Measurements from ENCODE around the gene CHRNA4.

The CHRNA4 gene

GRCh38 chr20:63350597-63351325 lies 10.4 kb downstream of the CHRNA4 start:
- no peak for DNase-seq (ENCODE audit: low read depth)
- no peak for TF ChIP-seq CTCF (conservative IDR thresholded peaks at IDR 0.05; ENCODE audit: low read depth, low read length)
- H3K4me3 ChIP-seq (ENCODE audit: low read depth, low read length): no peak overlapping the region

GRCh38 chr20:63350196-63350595 lies 11.0 kb downstream of the CHRNA4 start:
- no peak for TF ChIP-seq CTCF (conservative IDR thresholded peaks at IDR 0.05; ENCODE audit: low read depth, low read length)
- H3K4me3 ChIP-seq (ENCODE audit: low read depth, low read length): no peak overlapping the region
- DNase-seq (ENCODE audit: low read depth): no peak

DNA sequence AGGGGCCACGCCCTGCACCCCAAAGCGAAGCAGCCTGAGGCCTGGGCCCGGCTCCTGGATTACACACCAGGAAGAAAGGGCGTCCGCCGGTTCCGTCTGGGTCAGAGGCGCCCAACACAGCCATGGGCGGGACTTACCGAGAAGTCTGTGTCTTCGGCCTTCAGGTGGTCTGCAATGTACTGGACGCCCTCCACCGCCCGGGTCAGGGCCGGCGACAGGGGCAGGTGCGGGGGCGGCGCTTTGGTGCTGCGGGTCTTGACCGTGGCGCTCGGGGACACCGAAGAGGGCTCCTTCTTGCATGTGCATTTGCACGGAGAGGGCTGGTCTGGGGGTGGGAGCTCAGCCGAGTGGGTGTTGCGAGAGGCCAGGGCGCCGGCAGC lies 11.6 kb downstream of the CHRNA4 start:
- no peak overlapping the region for H3K4me3 ChIP-seq (ENCODE audit: low read depth, low read length)
- DNase-seq (ENCODE audit: low read depth): no peak
- TF ChIP-seq CTCF (conservative IDR thresholded peaks at IDR 0.05; ENCODE audit: low read depth, low read length): no peak

- no peak overlapping the region for H3K4me3 ChIP-seq (ENCODE audit: low read depth, low read length)
- no peak for DNase-seq (ENCODE audit: low read depth)
- no peak for TF ChIP-seq CTCF (conservative IDR thresholded peaks at IDR 0.05; ENCODE audit: low read depth, low read length)
These were observed 12.2 kb downstream of the CHRNA4 start for GRCh38 chr20:63348828-63349515.

DNA sequence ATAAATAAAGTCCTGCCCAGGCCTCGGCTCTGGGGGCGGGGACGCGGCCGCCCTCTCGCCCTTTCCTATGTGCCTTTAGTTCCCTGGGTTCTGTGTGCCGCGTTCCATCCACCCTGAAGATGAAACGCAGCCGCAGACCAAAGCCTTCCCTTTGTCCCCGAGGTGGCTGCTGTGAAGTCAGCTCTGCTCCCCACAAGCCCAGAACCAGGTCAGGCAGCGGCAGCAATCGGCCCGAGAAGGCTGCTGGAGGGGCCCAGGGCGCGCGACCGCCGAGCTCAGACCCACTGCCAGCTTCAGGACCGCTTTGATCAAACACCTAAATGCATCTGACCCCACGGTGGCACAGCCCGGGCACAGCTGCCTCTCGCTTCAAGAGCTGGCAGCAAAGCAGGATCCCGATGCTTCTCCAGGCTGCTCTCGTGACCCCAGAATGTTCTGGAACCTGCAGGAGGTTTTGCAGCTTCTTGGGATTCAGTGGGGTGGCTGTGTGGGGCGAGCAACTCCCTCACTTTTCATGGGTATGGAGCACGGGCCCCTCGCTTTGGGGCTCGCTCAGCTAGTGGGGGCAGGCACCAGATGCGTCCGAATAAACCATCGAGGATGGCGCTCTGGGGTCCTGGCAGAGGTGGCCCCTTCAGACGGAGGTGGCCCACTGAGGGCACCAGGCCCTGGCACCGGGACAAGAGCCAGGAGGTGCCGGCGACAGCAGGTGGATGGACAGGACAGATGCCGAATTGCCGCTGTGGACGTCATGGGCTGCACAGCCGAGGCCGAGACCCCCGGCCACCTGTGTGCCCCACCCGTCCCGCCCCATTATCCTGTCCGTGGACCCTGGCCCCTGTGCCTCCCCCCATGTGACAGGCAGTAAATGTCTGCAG lies 13.0 kb downstream of the CHRNA4 start:
- H3K4me3 ChIP-seq (ENCODE audit: low read depth, low read length): no peak overlapping the region
- no peak for DNase-seq (ENCODE audit: low read depth)
- TF ChIP-seq CTCF (conservative IDR thresholded peaks at IDR 0.05; ENCODE audit: low read depth, low read length): no peak

DNA sequence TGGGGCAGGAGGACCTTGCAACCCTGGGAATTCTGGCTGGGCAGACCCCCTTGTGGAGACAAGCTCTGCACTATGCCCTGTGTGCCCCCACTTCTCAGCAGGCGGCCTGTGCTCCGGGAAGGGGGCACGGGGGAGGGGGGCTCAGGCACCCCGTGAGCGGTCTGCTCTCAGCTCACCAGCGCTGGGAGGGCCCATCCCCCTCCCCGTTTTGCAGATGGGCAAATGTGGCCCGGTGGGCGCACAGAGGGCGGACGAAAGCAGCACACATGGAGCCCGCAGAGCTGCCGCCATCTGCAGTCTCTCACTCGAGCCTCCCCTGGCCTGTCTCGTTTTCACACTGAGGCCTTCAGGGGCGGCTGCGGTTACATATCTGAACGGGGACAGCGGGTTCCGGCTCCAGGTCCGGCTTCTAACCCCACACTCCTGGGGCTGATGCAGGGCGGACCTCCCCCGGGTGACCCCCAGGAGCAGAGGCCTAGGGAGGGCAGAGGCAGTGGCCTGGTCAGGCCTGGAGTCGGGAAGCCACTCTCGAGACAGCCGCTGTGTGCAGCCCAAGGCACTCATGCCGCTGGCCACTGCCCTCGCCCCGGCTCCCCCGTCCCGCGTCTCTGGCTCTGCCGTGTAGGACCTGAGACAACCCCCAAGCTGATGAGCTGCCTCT lies 13.9 kb downstream of the CHRNA4 start:
- no peak overlapping the region for H3K4me3 ChIP-seq (ENCODE audit: low read depth, low read length)
- TF ChIP-seq CTCF (conservative IDR thresholded peaks at IDR 0.05; ENCODE audit: low read depth, low read length): no peak
- no peak for DNase-seq (ENCODE audit: low read depth)

Measured in choroid plexus epithelial cell (primary cell).